PC-3 (cell line): ENCODE data around the gene TBC1D16.

Experiments
- EZH2phosphoT487 ChIP-seq: fragments of 300-600 bp; sonication (generic); IDR thresholded peaks from 2 replicates; pipeline ENCODE4 v1.6.1; 2018; ENCODE audit warnings: mild to moderate bottlenecking, antibody characterized with exemption, low read length, borderline replicate concordance
- TF ChIP-seq, protein P1 (sequence below): fragments of 300-600 bp; sonication (generic); conservative IDR thresholded peaks from 2 replicates; pipeline ENCODE4 v1.5.1; 2017; ENCODE audit warnings: antibody characterized with exemption, low read depth, mild to moderate bottlenecking, low read length

DNA sequence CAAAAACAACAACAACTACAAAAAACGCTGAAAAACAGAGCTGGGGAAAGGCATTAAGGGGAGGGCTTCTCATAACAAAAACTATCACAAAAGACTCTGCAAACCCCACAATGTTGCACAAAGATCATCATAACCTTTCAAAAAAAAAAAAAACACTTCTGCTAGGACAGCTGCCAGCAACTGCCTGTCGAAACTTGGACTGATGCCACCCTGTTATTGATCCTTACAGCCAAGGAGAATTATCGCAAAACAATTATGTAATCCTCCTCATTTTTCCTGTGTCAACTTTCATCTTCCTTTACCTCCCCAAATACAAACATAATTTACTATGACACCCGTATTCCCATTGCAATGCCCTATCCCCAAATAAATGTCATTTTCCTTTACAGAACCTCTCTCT, 10.0 kb upstream of the TBC1D16 start:
- TF ChIP-seq, protein P1, sequence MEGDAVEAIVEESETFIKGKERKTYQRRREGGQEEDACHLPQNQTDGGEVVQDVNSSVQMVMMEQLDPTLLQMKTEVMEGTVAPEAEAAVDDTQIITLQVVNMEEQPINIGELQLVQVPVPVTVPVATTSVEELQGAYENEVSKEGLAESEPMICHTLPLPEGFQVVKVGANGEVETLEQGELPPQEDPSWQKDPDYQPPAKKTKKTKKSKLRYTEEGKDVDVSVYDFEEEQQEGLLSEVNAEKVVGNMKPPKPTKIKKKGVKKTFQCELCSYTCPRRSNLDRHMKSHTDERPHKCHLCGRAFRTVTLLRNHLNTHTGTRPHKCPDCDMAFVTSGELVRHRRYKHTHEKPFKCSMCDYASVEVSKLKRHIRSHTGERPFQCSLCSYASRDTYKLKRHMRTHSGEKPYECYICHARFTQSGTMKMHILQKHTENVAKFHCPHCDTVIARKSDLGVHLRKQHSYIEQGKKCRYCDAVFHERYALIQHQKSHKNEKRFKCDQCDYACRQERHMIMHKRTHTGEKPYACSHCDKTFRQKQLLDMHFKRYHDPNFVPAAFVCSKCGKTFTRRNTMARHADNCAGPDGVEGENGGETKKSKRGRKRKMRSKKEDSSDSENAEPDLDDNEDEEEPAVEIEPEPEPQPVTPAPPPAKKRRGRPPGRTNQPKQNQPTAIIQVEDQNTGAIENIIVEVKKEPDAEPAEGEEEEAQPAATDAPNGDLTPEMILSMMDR: no peak
- TF ChIP-seq EZH2phosphoT487: no peak
